Measurements from ENCODE around the gene ZNF524. TPM values are rescaled to one million over a fixed set of nuclear protein-coding genes. Genes with fewer than 3 reads are reported as not detected.

Gene ZNF524
- total RNA-seq, 1 donor from 2014 or later = 16.0 TPM

DNA sequence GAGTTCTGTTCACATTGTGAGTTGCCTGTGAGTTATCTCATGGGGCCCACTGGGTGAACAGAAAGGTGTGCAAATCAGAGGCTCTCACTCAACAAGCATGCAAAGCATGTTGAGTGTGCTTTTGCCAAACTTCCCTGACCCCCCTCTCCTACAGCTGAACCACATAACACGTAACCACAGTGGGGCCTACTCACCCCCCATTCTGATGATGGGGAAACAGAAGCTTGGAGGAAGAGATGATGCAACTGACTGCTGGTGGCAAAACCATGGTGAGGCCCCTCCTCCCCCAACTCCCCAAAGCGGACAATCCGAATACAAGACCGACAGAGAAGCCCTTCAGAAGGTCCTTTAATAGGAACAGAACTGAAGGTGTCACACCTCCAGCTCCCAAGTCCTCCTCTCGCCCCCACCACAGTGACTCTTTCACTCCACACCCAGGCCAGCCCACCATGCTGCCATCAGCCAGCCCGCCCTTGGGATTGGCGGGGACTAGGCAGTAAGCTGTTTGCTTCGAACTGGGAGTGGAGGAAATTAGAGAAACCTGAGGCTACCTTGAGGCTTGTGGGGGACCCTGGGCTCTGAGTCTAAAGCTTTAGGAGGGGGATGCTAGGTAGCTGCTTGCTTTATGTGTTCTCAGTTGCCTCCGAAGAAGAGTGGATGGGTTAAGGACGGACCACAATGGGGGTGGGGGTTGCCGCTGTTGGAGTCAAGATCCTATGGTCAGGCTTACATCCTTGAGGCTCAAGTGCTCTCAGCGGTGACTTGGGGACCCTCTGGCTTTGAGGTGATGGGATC, 20.5 kb downstream of the ZNF524 start:
- DNase-seq = no peak

DNA sequence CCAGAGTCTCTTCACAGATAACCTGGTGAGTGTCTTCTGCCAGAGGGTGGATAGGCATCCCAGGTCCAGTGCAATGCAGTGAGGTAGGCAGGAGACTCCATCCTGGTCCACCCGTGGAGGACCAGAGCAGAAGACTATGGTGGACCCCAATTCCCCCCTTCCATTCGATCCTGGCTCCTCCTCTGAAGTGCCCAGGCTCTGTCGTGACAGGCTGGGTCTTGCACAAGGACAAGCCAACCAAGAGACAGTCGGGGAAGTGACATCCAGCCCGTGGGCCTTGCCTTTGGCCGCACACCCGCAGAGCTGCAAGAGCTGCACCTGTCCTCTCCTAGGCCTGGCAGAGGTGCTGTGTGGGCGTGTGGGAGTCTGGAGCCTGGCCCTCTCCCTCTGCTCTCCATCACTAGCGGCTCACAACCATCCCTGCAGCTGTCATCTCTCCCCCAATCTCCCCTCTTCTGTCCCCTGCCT, 21.2 kb downstream of the ZNF524 start:
- no peak for DNase-seq

- DNase-seq = no peak
These were observed 21.7 kb downstream of the ZNF524 start for GRCh38 chr19:55621673-55622231.

DNA sequence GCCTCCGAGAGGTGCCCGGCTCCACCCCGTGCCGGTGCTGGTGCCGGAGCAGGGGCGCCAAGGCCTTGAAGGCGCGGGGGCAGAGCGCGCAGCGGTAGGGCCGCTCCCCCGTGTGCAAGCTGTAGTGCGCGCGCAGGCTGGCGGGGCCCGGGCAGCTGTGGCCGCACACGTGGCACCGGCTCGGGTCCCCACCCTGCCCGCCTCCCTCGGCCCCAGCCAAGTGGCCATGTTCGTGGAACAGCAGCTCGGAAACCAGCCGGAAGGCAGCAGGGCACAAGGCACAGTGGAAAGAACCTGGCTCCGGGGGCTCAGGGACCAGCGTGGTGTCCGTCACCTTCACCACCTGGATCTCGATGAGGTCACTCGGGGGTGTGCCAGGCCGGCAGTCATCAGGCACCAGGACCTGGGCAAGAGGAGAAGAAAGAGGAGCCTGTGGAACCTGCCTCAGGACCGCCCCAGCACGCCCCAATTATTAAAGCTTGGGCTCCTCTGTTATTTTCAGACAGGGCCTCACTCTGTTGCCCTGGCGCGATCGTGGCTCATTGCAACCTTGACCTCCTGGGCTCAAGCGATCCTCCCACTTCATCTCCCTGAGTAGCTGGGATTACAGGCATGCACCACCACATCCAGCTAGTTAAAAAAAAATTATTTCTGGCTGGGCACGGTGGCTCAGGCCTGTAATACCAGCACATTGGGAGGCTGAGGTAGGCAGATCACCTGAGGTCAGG, 22.3 kb downstream of the ZNF524 start:
- no peak for DNase-seq

DNA sequence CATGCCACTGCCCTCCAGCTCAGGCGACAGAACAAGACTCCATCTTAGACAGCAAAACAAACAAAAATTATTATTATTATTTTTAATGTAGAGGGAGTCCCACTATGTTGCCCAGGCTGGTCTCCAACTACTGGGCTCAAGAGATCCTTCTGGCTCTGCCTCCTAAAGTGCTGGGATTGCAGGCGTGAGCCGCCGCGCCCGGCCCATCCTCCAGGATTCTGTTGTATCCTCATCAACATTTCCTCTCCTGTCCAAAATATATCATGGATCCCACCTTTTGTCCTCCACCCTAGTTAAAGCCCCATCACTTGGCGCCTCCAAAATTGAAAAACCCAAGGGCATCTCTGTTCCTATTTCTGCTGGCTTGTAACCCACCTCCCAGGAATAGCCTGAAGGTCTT, 23.0 kb downstream of the ZNF524 start:
- DNase-seq = no peak

DNA sequence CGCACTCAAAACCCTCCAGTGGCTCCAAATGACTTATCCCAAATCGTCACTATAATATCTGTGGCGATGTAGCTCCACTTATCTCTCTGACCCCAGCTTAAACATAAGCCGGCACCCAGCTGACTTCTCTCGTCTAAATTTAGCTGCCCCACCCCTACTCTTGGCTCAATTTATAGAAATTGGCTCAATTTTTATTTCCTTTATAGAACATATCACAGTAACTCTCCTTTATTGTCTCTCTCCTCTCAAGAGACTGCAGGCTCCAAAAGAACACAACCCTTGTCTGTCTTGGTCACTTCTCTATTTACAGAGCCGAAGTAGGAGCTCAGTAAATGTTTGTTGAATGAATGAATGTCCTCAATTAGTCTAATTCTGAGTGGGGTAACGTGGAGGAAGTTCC, 23.5 kb downstream of the ZNF524 start:
- DNase-seq = peak; percentile 24

- peak; percentile 98 for DNase-seq
These were observed 24.3 kb downstream of the ZNF524 start, which contains the start of gene ZNF784 for GRCh38 chr19:55624109-55625003. ZNF784 (minus strand) TSS chr19:55624566; CDS start chr19:55624561, 5 bp downstream.

DNA sequence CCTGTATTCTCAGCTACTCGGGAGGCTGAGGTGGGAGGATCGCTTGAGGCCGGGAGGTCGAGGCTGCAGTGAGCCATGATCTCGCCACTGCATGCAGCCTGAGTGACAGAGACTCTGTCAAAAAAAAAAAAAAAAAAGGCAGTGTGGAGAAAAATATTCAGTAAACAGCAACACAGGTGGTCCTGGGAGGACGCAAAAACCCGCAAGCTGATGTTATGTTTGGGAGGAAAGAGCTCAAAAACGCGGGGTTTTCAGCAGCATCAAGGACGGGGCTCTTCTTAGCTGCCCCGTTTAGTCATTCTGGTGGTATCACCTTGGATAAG, 24.9 kb downstream of the ZNF524 start:
- no peak for DNase-seq

DNA sequence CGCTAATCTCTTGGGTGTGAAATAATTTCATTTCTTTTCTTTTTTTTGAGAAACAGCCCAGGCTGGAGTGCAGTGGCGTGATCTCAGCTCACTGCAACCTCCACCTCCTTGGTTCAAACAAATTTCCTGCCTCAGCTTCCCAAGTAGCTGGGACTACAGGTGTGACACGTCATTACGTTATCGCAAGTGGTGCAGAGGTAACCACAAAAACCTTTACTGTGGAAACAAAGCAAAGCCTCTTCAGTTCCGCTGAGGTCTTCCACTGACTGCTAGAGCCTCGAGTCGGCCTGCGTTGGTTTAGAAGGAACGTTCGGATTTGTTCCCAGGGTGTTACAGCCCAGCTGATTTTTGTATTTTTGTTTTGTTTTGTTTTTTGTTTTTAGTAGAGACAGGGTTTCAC, 26.3 kb downstream of the ZNF524 start:
- no peak for DNase-seq

DNA sequence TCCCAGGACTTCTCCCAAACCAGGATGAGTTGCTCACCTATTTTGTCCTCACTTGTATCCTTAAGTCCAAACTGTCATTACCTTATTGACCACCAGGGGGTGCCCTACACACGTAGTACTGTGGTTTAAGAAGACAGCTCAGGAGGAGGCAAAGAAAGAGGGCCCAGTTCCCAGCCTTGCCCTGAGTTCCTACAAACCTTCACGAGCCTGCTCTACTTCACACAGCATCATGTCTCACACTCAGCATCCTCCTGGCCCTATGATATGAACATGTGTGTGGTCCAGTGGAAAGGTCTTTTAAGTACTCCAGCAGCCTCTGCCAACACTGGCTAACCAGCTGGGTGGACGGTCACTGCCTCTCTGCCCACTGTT, 32.4 kb downstream of the ZNF524 start:
- DNase-seq = peak; percentile 96

GRCh38 chr19:55633861-55634260, 33.8 kb downstream of the ZNF524 start:
- no peak for DNase-seq

- DNase-seq = no peak
These were observed 35.2 kb downstream of the ZNF524 start for GRCh38 chr19:55635334-55635717.

GRCh38 chr19:55635856-55636440, 35.9 kb downstream of the ZNF524 start:
- no peak for DNase-seq

DNA sequence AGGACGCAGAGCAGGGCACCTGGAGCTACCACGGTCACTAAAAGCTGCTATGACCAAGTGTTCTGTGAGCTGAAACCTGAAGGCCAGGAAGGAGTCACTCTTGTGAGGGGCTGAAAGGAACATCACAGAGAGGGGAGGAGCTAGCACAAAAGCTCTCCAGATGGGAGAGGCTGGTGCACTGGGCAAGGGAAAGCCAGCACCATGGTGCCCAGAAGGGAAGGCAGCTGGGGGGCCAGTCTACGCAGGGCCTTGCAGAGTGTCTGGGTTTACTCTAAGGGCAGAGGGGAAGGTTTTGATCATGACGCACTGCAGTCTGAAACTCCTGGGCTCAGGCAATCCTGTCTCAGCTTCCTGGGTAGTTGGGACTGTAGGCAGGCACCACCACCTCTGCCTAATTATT, 36.6 kb downstream of the ZNF524 start:
- DNase-seq = no peak

DNA sequence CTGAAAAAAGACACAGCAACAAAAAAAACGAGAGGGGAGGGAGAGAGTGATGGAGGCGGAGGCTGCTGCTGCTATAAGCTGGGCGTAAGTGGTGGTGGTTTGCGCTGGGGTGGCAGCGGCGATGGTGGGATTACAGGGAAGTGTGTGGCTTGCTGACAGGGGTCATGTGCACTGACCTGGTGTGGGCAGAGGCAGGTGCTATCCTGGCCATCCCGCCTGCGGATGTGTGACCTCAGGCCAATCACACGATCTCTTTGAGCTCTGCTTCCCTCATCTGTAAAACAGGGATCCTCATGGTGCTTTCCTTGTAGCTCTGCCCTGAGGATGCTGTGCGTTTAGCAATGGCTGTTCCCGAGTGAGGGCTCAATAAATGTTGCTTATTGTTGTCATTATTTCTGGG, 37.4 kb downstream of the ZNF524 start:
- DNase-seq = no peak

- no peak for DNase-seq
These were observed 38.8 kb downstream of the ZNF524 start for GRCh38 chr19:55638864-55639359.

GRCh38 chr19:55640043-55640576, 40.0 kb downstream of the ZNF524 start:
- DNase-seq = peak; percentile 79

- DNase-seq = peak; percentile 83
These were observed 40.7 kb downstream of the ZNF524 start, which contains the start of gene ZNF580 for GRCh38 chr19:55640577-55641425. ZNF580 (plus strand) TSS chr19:55641002; CDS start chr19:55642509, 1,507 bp downstream.

DNA sequence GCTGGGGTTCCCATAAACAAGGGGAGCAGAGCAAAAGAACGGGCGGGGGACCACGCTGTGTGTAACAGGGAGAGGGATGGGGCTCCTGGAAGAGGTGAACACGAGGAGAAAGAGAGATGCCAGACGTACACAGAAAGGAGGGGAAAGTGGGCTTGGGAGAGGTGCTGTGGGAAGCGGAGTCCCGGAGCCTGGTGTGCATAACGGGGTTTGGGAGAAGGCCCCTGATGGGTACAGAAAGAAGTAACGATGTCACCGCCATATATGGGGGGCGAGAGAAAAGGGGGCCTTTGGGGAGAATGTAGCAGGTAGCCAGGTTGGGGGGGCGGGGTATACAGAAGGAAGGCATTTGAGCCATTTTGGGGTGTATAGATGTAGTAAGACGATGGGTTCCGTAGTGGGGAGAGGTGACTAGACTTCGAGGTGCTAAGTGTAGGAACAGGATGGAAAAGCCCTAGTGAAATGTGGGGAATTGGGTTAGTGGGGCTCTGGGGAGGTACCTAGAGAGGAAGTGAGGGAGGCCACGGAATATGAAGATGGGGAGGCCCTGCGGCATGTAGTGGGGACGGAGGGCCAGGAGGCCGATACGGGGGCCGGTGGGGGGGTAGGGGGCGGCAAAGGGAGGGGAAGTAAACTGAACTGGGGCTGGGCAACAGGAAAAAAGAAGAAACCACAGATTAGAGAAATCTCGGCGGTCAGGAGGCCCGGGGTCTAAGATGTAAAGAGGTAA, 41.5 kb downstream of the ZNF524 start:
- no peak for DNase-seq

Data from tongue (tissue), 2 donors.